HepG2 (cell line): ENCODE results near the gene ETHE1. TPM values are rescaled to one million over a fixed set of nuclear protein-coding genes. Genes with fewer than 3 reads are reported as not detected.

Source experiments
- ATF2 ChIP-seq: sonication (generic); formaldehyde crosslinking; IDR thresholded peaks from 2 replicates; pipeline ENCODE4 v1.4.0; 2020; ENCODE audit warnings: missing genetic modification reagents
- HNRNPLL ChIP-seq: fragments of 200-400 bp; formaldehyde crosslinking; IDR thresholded peaks from 2 replicates; pipeline ENCODE4 v1.6.1; 2017; ENCODE audit warnings: mild to moderate bottlenecking, low read depth, low read length; ENCODE audit not compliant: poor library complexity, severe bottlenecking
- KLF13 ChIP-seq: sonication (generic); formaldehyde crosslinking; IDR thresholded peaks from 2 replicates; pipeline ENCODE4 v1.4.0; 2020; ENCODE audit warnings: mild to moderate bottlenecking, missing genetic modification reagents
- NRL ChIP-seq: sonication (generic); formaldehyde crosslinking; IDR thresholded peaks from 2 replicates; pipeline ENCODE4 v1.5.0; 2020; ENCODE audit warnings: missing genetic modification reagents, mild to moderate bottlenecking, moderate library complexity, borderline replicate concordance
- RARA ChIP-seq: IDR thresholded peaks from 2 replicates; pipeline ENCODE4 v1.6.1; 2016; ENCODE audit warnings: missing genetic modification reagents, missing compliant biosample characterization
- ZNF207 ChIP-seq: fragments of 450-650 bp; IDR thresholded peaks from 2 replicates; pipeline ENCODE4 v1.6.1; 2016; ENCODE audit warnings: antibody characterized with exemption, borderline replicate concordance
- ZNF414 ChIP-seq: sonication (generic); formaldehyde crosslinking; IDR thresholded peaks from 2 replicates; pipeline ENCODE4 v1.5.0; 2020; ENCODE audit warnings: missing genetic modification reagents
- polyA plus RNA-seq, 8 experiments: library from polyadenylated mRNA; depleted of rRNA in 3 of 8; stranded (reverse) in 7 of 8; unstranded in 1 of 8; fragments of >200 nt; fragmentation: Illumina TruSeq in 4 of 8; extraction: Trizol in 4 of 8; gene quantifications; 2 replicates each; pipeline versions ENCODE4 v1.2.1 to v1.2.3, GENCODE V29; 2011 to 2016; ENCODE audit warnings: low read depth in 4 of 8, missing spikeins in 1 of 8, mixed read lengths in 1 of 8; ENCODE audit not compliant: insufficient read depth in 1 of 8
- total RNA-seq, 5 experiments: library from RNA; depleted of rRNA; stranded (reverse); fragments of >200 nt; fragmentation: Illumina TruSeq; extraction: Trizol; gene quantifications; 2 replicates each; pipeline ENCODE4 v1.2.3, GENCODE V29; 2016; ENCODE audit warnings: low read depth in 1 of 5
- TF ChIP-seq, protein P1 (sequence below): sonication (generic); formaldehyde crosslinking; IDR thresholded peaks from 2 replicates; pipeline ENCODE4 v1.9.0; 2021; ENCODE audit warnings: missing genetic modification reagents, borderline replicate concordance
- TF ChIP-seq, protein P2 (sequence below): sonication (generic); formaldehyde crosslinking; IDR thresholded peaks from 2 replicates; pipeline ENCODE4 v1.4.0; 2020; ENCODE audit warnings: missing genetic modification reagents
- TF ChIP-seq, protein P3 (sequence below): sonication (generic); formaldehyde crosslinking; IDR thresholded peaks from 2 replicates; pipeline ENCODE4 v1.5.0; 2020; ENCODE audit warnings: missing genetic modification reagents
- TF ChIP-seq, protein P4 (sequence below): sonication (generic); formaldehyde crosslinking; IDR thresholded peaks from 2 replicates; pipeline ENCODE4 v1.5.0; 2020; ENCODE audit warnings: missing genetic modification reagents

ETHE1 gene
- total and polyA plus RNA-seq, 2 of the 13 experiments (the other 11 are each of a cell fraction or from before 2014, with no cell fraction given), result 32.5 to 58.4 TPM

- TF ChIP-seq ATF2 (no peak), KLF13 (CRISPR knock-in tag) (no peak), ZNF414 (no peak), HNRNPLL (peak; percentile 92), RARA (CRISPR knock-in tag) (peak; percentile 36; the same call in 1 of the 2 replicates), ZNF207 (no peak), NRL (CRISPR knock-in tag) (0 out of 2 replicates have a peak, but pooled peaks have one; percentile 52)
- TF ChIP-seq, protein P1, sequence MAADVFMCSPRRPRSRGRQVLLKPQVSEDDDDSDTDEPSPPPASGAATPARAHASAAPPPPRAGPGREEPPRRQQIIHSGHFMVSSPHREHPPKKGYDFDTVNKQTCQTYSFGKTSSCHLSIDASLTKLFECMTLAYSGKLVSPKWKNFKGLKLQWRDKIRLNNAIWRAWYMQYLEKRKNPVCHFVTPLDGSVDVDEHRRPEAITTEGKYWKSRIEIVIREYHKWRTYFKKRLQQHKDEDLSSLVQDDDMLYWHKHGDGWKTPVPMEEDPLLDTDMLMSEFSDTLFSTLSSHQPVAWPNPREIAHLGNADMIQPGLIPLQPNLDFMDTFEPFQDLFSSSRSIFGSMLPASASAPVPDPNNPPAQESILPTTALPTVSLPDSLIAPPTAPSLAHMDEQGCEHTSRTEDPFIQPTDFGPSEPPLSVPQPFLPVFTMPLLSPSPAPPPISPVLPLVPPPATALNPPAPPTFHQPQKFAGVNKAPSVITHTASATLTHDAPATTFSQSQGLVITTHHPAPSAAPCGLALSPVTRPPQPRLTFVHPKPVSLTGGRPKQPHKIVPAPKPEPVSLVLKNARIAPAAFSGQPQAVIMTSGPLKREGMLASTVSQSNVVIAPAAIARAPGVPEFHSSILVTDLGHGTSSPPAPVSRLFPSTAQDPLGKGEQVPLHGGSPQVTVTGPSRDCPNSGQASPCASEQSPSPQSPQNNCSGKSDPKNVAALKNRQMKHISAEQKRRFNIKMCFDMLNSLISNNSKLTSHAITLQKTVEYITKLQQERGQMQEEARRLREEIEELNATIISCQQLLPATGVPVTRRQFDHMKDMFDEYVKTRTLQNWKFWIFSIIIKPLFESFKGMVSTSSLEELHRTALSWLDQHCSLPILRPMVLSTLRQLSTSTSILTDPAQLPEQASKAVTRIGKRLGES (CRISPR knock-in tag), result no peak
- TF ChIP-seq, protein P2, sequence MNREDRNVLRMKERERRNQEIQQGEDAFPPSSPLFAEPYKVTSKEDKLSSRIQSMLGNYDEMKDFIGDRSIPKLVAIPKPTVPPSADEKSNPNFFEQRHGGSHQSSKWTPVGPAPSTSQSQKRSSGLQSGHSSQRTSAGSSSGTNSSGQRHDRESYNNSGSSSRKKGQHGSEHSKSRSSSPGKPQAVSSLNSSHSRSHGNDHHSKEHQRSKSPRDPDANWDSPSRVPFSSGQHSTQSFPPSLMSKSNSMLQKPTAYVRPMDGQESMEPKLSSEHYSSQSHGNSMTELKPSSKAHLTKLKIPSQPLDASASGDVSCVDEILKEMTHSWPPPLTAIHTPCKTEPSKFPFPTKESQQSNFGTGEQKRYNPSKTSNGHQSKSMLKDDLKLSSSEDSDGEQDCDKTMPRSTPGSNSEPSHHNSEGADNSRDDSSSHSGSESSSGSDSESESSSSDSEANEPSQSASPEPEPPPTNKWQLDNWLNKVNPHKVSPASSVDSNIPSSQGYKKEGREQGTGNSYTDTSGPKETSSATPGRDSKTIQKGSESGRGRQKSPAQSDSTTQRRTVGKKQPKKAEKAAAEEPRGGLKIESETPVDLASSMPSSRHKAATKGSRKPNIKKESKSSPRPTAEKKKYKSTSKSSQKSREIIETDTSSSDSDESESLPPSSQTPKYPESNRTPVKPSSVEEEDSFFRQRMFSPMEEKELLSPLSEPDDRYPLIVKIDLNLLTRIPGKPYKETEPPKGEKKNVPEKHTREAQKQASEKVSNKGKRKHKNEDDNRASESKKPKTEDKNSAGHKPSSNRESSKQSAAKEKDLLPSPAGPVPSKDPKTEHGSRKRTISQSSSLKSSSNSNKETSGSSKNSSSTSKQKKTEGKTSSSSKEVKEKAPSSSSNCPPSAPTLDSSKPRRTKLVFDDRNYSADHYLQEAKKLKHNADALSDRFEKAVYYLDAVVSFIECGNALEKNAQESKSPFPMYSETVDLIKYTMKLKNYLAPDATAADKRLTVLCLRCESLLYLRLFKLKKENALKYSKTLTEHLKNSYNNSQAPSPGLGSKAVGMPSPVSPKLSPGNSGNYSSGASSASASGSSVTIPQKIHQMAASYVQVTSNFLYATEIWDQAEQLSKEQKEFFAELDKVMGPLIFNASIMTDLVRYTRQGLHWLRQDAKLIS (CRISPR knock-in tag), result no peak
- TF ChIP-seq, protein P3, sequence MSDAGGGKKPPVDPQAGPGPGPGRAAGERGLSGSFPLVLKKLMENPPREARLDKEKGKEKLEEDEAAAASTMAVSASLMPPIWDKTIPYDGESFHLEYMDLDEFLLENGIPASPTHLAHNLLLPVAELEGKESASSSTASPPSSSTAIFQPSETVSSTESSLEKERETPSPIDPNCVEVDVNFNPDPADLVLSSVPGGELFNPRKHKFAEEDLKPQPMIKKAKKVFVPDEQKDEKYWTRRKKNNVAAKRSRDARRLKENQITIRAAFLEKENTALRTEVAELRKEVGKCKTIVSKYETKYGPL, result no peak
- TF ChIP-seq, protein P4, sequence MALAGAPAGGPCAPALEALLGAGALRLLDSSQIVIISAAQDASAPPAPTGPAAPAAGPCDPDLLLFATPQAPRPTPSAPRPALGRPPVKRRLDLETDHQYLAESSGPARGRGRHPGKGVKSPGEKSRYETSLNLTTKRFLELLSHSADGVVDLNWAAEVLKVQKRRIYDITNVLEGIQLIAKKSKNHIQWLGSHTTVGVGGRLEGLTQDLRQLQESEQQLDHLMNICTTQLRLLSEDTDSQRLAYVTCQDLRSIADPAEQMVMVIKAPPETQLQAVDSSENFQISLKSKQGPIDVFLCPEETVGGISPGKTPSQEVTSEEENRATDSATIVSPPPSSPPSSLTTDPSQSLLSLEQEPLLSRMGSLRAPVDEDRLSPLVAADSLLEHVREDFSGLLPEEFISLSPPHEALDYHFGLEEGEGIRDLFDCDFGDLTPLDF (CRISPR knock-in tag), result peak; percentile 29; the same call in 1 of the 2 replicates
Observed at GRCh38 chr19:43526884-43527859, at the start of gene ETHE1 (continued).
